Measurements from ENCODE around the gene COL4A3. TPM values are rescaled to one million over a fixed set of nuclear protein-coding genes. Genes with fewer than 3 reads are reported as not detected.
"Not testable (repeated sequence)": the region's sequence is repeated elsewhere in the genome, so short reads cannot be mapped to it uniquely, and the experiment has no call there.

COL4A3 gene
- total RNA-seq, 1 experiment from 2014 or later, result not detected

GRCh38 chr2:227206406-227206805 is 42.0 kb downstream of the COL4A3 start:
- no peak for DNase-seq (ENCODE audit: low spot score)

GRCh38 chr2:227207573-227207972 is 43.1 kb downstream of the COL4A3 start:
- no peak for DNase-seq (ENCODE audit: low spot score)

GRCh38 chr2:227214622-227215041 is 50.2 kb downstream of the COL4A3 start:
- no peak for DNase-seq (ENCODE audit: low spot score)

GRCh38 chr2:227219312-227220105 is 55.1 kb downstream of the COL4A3 start:
- DNase-seq (ENCODE audit: low spot score), result no peak

- no peak for DNase-seq (ENCODE audit: low spot score)
These were observed 56.7 kb downstream of the COL4A3 start for GRCh38 chr2:227221120-227221519.

- DNase-seq (ENCODE audit: low spot score), result no peak
These were observed 57.9 kb downstream of the COL4A3 start for GRCh38 chr2:227222292-227222691.

- not testable (repeated sequence) for DNase-seq (ENCODE audit: low spot score)
These were observed 61.2 kb downstream of the COL4A3 start for GRCh38 chr2:227225641-227226040.

- peak; percentile 48 for DNase-seq (ENCODE audit: low spot score)
These were observed 63.7 kb downstream of the COL4A3 start for GRCh38 chr2:227228061-227228667.

- DNase-seq (ENCODE audit: low spot score), result no peak
These were observed 65.7 kb downstream of the COL4A3 start for GRCh38 chr2:227230151-227230550.

GRCh38 chr2:227234429-227234828 is 70.0 kb downstream of the COL4A3 start:
- DNase-seq (ENCODE audit: low spot score), result no peak

- DNase-seq (ENCODE audit: low spot score), result no peak
These were observed 73.4 kb downstream of the COL4A3 start for GRCh38 chr2:227237786-227238185.

- DNase-seq (ENCODE audit: low spot score), result peak; percentile 37
These were observed 74.1 kb downstream of the COL4A3 start for GRCh38 chr2:227238238-227239237.

- DNase-seq (ENCODE audit: low spot score), result no peak
These were observed 76.6 kb downstream of the COL4A3 start for GRCh38 chr2:227241005-227241404.

GRCh38 chr2:227248876-227249275 is 84.5 kb downstream of the COL4A3 start:
- no peak for DNase-seq (ENCODE audit: low spot score)

GRCh38 chr2:227252831-227253230 is 88.4 kb downstream of the COL4A3 start:
- DNase-seq (ENCODE audit: low spot score), result no peak

GRCh38 chr2:227256605-227257004 is 92.2 kb downstream of the COL4A3 start:
- DNase-seq (ENCODE audit: low spot score), result no peak

GRCh38 chr2:227257820-227258219 is 93.4 kb downstream of the COL4A3 start:
- no peak for DNase-seq (ENCODE audit: low spot score)

- no peak for DNase-seq (ENCODE audit: low spot score)
These were observed 95.6 kb downstream of the COL4A3 start for GRCh38 chr2:227260041-227260440.

- peak; percentile 64 for DNase-seq (ENCODE audit: low spot score)
These were observed 103.1 kb downstream of the COL4A3 start for GRCh38 chr2:227267410-227268115.

- no peak for DNase-seq (ENCODE audit: low spot score)
These were observed 116.5 kb downstream of the COL4A3 start for GRCh38 chr2:227280895-227281294.

- no peak for DNase-seq (ENCODE audit: low spot score)
These were observed 121.4 kb downstream of the COL4A3 start for GRCh38 chr2:227285741-227286236.
